ENCODE data around the gene PRKG1.

PRKG1 gene

GRCh38 chr10:52111101-52111891 lies 1037.0 kb downstream of the PRKG1 start:
- H4K20me1 ChIP-seq (ENCODE audit: insufficient read depth, low read length, poor library complexity, severe bottlenecking) = no peaks in the 10 kb centered on the region
- H3K36me3 ChIP-seq (ENCODE audit: insufficient read depth, low read length) = no peaks in the 10 kb centered on the region
- H3K4me3 ChIP-seq (ENCODE audit: low read length, poor library complexity, severe bottlenecking) = no peak overlapping the region
- no peaks in the 10 kb centered on the region for H3K4me1 ChIP-seq (ENCODE audit: insufficient read depth, low read length, poor library complexity, severe bottlenecking)
- H3K4me2 ChIP-seq (ENCODE audit: low read depth, low read length, poor library complexity, severe bottlenecking) = no peak overlapping the region
- no peak for TF ChIP-seq CTCF (conservative IDR thresholded peaks at IDR 0.05; ENCODE audit: low read length)
- no peak for TF ChIP-seq EZH2phosphoT487 (IDR thresholded peaks at IDR 0.05; ENCODE audit: borderline replicate concordance)
- no peaks in the 10 kb centered on the region for H3K79me2 ChIP-seq (ENCODE audit: insufficient read depth, low read length)
- H3K27me3 ChIP-seq (ENCODE audit: insufficient read depth, low read length, poor library complexity, severe bottlenecking) = no peaks in the 10 kb centered on the region
- H2AFZ ChIP-seq (ENCODE audit: low read length) = no peak overlapping the region
- H3K9me3 ChIP-seq (ENCODE audit: insufficient read depth, low read depth, low read length) = no peaks in the 10 kb centered on the region
- H3K9ac ChIP-seq (ENCODE audit: low read depth, low read length, poor library complexity, severe bottlenecking) = no peak overlapping the region
- H3F3A ChIP-seq (ENCODE audit: low read depth) = no peaks in the 10 kb centered on the region
- no peaks in the 10 kb centered on the region for H3K9me2 ChIP-seq (replicated peaks; ENCODE audit: low read depth, low read length)

DNA sequence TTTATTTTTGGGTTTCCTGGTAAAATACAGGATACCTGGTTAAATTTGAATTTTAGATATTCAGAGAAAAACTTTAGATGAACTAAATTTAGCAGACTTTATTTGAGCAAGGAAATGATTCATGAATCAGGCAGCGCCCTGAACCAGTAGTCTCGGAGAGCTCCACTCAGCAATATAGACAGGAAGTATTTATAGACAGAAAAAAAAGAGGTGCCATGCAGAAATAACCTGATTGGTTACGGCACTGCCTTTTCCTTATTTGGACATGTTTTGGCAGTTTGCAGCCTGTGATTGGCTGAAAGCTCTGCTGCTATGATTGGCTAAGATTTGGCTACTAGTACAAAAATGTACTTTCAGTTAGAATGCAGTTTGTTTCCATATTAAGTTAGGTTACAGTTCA lies 1041.5 kb downstream of the PRKG1 start:
- Histone ChIP-seq H3F3A (ENCODE audit: low read depth) (no peaks in the 10 kb centered on the region), H3K9me3 (ENCODE audit: insufficient read depth, low read depth, low read length) (no peaks in the 10 kb centered on the region), H3K9ac (ENCODE audit: low read depth, low read length, poor library complexity, severe bottlenecking) (no peak overlapping the region), H3K27me3 (ENCODE audit: insufficient read depth, low read length, poor library complexity, severe bottlenecking) (no peaks in the 10 kb centered on the region), H2AFZ (ENCODE audit: low read length) (no peak overlapping the region), H4K20me1 (ENCODE audit: insufficient read depth, low read length, poor library complexity, severe bottlenecking) (no peaks in the 10 kb centered on the region), H3K4me2 (ENCODE audit: low read depth, low read length, poor library complexity, severe bottlenecking) (no peak overlapping the region), H3K9me2 (replicated peaks; ENCODE audit: low read depth, low read length) (no peaks in the 10 kb centered on the region), H3K79me2 (ENCODE audit: insufficient read depth, low read length) (no peaks in the 10 kb centered on the region), H3K4me3 (ENCODE audit: low read length, poor library complexity, severe bottlenecking) (no peak overlapping the region), H3K36me3 (ENCODE audit: insufficient read depth, low read length) (no peaks in the 10 kb centered on the region), H3K4me1 (ENCODE audit: insufficient read depth, low read length, poor library complexity, severe bottlenecking) (no peaks in the 10 kb centered on the region)
- TF ChIP-seq CTCF (conservative IDR thresholded peaks at IDR 0.05; ENCODE audit: low read length) (no peak), EZH2phosphoT487 (IDR thresholded peaks at IDR 0.05; ENCODE audit: borderline replicate concordance) (no peak)

DNA sequence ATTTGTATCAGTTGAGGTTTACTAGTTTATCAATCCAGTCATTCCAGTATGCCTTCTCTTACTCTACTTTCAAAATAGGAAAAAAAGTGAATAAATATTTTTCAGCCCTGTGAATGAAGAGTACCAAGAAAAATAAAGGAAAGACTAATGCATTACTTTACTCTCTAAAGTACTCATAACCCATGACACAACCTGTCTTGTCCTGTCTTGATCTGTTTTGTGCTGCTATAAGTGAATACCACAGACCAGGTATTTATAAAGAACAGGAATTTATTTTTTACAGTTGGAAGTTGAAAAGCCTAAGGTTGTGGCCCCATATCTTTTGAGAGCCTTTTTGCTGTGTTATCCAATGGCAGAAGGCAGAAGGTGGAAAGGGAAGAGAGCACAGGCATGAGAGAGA lies 1045.2 kb downstream of the PRKG1 start:
- no peak overlapping the region for H3K4me2 ChIP-seq (ENCODE audit: low read depth, low read length, poor library complexity, severe bottlenecking)
- no peak overlapping the region for H2AFZ ChIP-seq (ENCODE audit: low read length)
- no peaks in the 10 kb centered on the region for H3K9me3 ChIP-seq (ENCODE audit: insufficient read depth, low read depth, low read length)
- no peaks in the 10 kb centered on the region for H3K79me2 ChIP-seq (ENCODE audit: insufficient read depth, low read length)
- no peaks in the 10 kb centered on the region for H3K9me2 ChIP-seq (replicated peaks; ENCODE audit: low read depth, low read length)
- no peaks in the 10 kb centered on the region for H3K36me3 ChIP-seq (ENCODE audit: insufficient read depth, low read length)
- H3K4me1 ChIP-seq (ENCODE audit: insufficient read depth, low read length, poor library complexity, severe bottlenecking) = no peaks in the 10 kb centered on the region
- no peaks in the 10 kb centered on the region for H3K27me3 ChIP-seq (ENCODE audit: insufficient read depth, low read length, poor library complexity, severe bottlenecking)
- TF ChIP-seq EZH2phosphoT487 (IDR thresholded peaks at IDR 0.05; ENCODE audit: borderline replicate concordance) (no peak), CTCF (conservative IDR thresholded peaks at IDR 0.05; ENCODE audit: low read length) (no peak)
- H3K9ac ChIP-seq (ENCODE audit: low read depth, low read length, poor library complexity, severe bottlenecking) = no peak overlapping the region
- no peaks in the 10 kb centered on the region for H4K20me1 ChIP-seq (ENCODE audit: insufficient read depth, low read length, poor library complexity, severe bottlenecking)
- H3K4me3 ChIP-seq (ENCODE audit: low read length, poor library complexity, severe bottlenecking) = no peak overlapping the region
- no peaks in the 10 kb centered on the region for H3F3A ChIP-seq (ENCODE audit: low read depth)

Data from Loucy (cell line).